SK-N-SH (cell line): ENCODE results near the gene C4A. TPM values are rescaled to one million over a fixed set of nuclear protein-coding genes. Genes with fewer than 3 reads are reported as not detected.

Experiments
- CTCF ChIA-PET: fragments of 300-600, 350-600 bp; formaldehyde crosslinking; extraction: SDS; loops from one replicate; lab custom pipeline; 2021; lab: Yijun Ruan, JAX
- POLR2A ChIA-PET: fragments of 350-600 bp; sonication (Branson Sonifier 250); formaldehyde crosslinking; extraction: SDS; loops from one replicate; lab custom pipeline; 2020; ENCODE audit warnings: antibody characterized with exemption, inconsistent platforms; lab: Yijun Ruan, JAX
- DNase-seq: peaks from one replicate; pipeline ENCODE4 v3.0.0; 2012
- H2AFZ ChIP-seq: fragments of 200-600 bp; sonication (generic); 2 replicates; pipeline ENCODE4 v1.8.1; 2016; ENCODE audit warnings: antibody characterized with exemption, mild to moderate bottlenecking, low read depth
- H3F3A ChIP-seq: fragments of 200-600 bp; sonication (generic); replicated peaks from 2 replicates; pipeline ENCODE3; 2016; ENCODE audit warnings: antibody characterized with exemption, mild to moderate bottlenecking; ENCODE audit not compliant: insufficient read depth
- H3K27ac ChIP-seq, 2 experiments: fragments of 200-500 bp in 1 of 2; fragments of 200-600 bp in 1 of 2; sonication (Bioruptor generic) in 1 of 2; sonication (generic), shearing (Covaris generic) in 1 of 2; 2 replicates each; pipeline versions ENCODE4 v1.5.1 to v1.6.1; 2014 to 2016; ENCODE audit warnings: low read depth in 2 of 2, inconsistent platforms in 1 of 2, low read length in 1 of 2, mild to moderate bottlenecking in 1 of 2, mixed read lengths in 1 of 2
- H3K27me3 ChIP-seq: fragments of 200-600 bp; sonication (generic), shearing (Covaris generic); 2 replicates; pipeline ENCODE4 v1.6.1; 2016; ENCODE audit warnings: mixed run types; ENCODE audit not compliant: insufficient read depth
- H3K36me3 ChIP-seq, 2 experiments: fragments of 200-500 bp in 1 of 2; fragments of 200-600 bp in 1 of 2; sonication (Bioruptor generic) in 1 of 2; sonication (generic) in 1 of 2; replicated peaks in 1 of 2; 2 replicates each; pipeline versions ENCODE3 to v1.5.1; 2014 to 2016; ENCODE audit warnings: low read length in 1 of 2, mild to moderate bottlenecking in 1 of 2; ENCODE audit not compliant: insufficient read depth in 2 of 2, control insufficient read depth in 1 of 2
- H3K4me1 ChIP-seq, 2 experiments: fragments of 200-500 bp in 1 of 2; fragments of 200-600 bp in 1 of 2; sonication (Bioruptor generic) in 1 of 2; sonication (generic), shearing (Covaris generic) in 1 of 2; 2 replicates each; pipeline versions ENCODE4 v1.5.1 to v1.6.1; 2014 to 2016; ENCODE audit warnings: low read depth in 1 of 2, low read length in 1 of 2, mixed run types in 1 of 2; ENCODE audit not compliant: insufficient read depth in 2 of 2, control insufficient read depth in 1 of 2
- H3K4me2 ChIP-seq: fragments of 200-600 bp; sonication (generic), shearing (Covaris generic); 2 replicates; pipeline ENCODE4 v1.6.1; 2017; ENCODE audit warnings: mixed run types
- H3K4me3 ChIP-seq, 2 experiments: fragments of 200-500 bp in 1 of 2; fragments of 200-600 bp in 1 of 2; sonication (Bioruptor generic) in 1 of 2; sonication (generic), shearing (Covaris generic) in 1 of 2; 2 replicates each; pipeline versions ENCODE4 v1.5.1 to v1.8.1; 2014 to 2016; ENCODE audit warnings: low read depth in 2 of 2, inconsistent platforms in 1 of 2, low read length in 1 of 2, mild to moderate bottlenecking in 1 of 2, mixed read lengths in 1 of 2, moderate library complexity in 1 of 2
- H3K79me2 ChIP-seq: fragments of 200-600 bp; sonication (generic); 2 replicates; pipeline ENCODE4 v1.8.1; 2017; ENCODE audit warnings: mild to moderate bottlenecking; ENCODE audit not compliant: insufficient read depth
- H3K9ac ChIP-seq: fragments of 200-600 bp; sonication (generic); 2 replicates; pipeline ENCODE4 v1.6.1; 2017; ENCODE audit warnings: mixed run types
- H3K9me2 ChIP-seq: fragments of 200-600 bp; sonication (generic); 2 replicates; pipeline ENCODE4 v1.6.1; 2017; ENCODE audit warnings: mixed run types
- H3K9me3 ChIP-seq: fragments of 200-600 bp; sonication (generic); 2 replicates; pipeline ENCODE4 v1.6.1; 2017; ENCODE audit warnings: mixed run types, mild to moderate bottlenecking, moderate library complexity
- H4K20me1 ChIP-seq: fragments of 200-600 bp; sonication (generic); 2 replicates; pipeline ENCODE4 v1.6.1; 2017; ENCODE audit warnings: mild to moderate bottlenecking, mixed run types; ENCODE audit not compliant: insufficient read depth
- CHD2 ChIP-seq: fragments of 150-350 bp; IDR thresholded peaks from 2 replicates; pipeline ENCODE4 v1.6.1; 2018; ENCODE audit warnings: low read length; ENCODE audit not compliant: partially characterized antibody
- ELF1 ChIP-seq: IDR thresholded peaks from 2 replicates; pipeline ENCODE4 v1.4.0; 2012
- EP300 ChIP-seq, 2 experiments: IDR thresholded peaks; 2 replicates each; pipeline versions ENCODE4 v1.4.0 to v1.6.1; 2012; ENCODE audit warnings: borderline replicate concordance in 1 of 2, low read depth in 1 of 2, low read length in 1 of 2
- FOXJ3 ChIP-seq: sonication (generic); formaldehyde crosslinking; IDR thresholded peaks from 2 replicates; pipeline ENCODE4 v1.5.1; 2020; ENCODE audit warnings: mild to moderate bottlenecking, missing genetic modification reagents
- GATA2 ChIP-seq: sonication (generic); formaldehyde crosslinking; IDR thresholded peaks from 2 replicates; pipeline ENCODE4 v1.5.0; 2020; ENCODE audit warnings: mild to moderate bottlenecking, missing genetic modification reagents
- MXI1 ChIP-seq: IDR thresholded peaks from 2 replicates; pipeline ENCODE4 v1.6.1; 2012; ENCODE audit warnings: mild to moderate bottlenecking, low read depth, low read length, improper control_type of control experiment
- NRF1 ChIP-seq: IDR thresholded peaks from 2 replicates; pipeline ENCODE4 v1.6.1; 2012; ENCODE audit warnings: low read depth, mild to moderate bottlenecking, low read length
- RAD21 ChIP-seq: IDR thresholded peaks from 2 replicates; pipeline ENCODE4 v1.6.1; 2012; ENCODE audit warnings: mild to moderate bottlenecking, low read length
- RFX5 ChIP-seq: IDR thresholded peaks from 2 replicates; pipeline ENCODE4 v1.6.1; 2012; ENCODE audit warnings: mild to moderate bottlenecking, improper control_type of control experiment, low read length
- RXRA ChIP-seq: IDR thresholded peaks from 2 replicates; pipeline ENCODE4 v1.4.0; 2012; ENCODE audit warnings: low read depth, mild to moderate bottlenecking, borderline replicate concordance
- SMC3 ChIP-seq: IDR thresholded peaks from 2 replicates; pipeline ENCODE4 v1.6.1; 2012; ENCODE audit warnings: low read depth, low read length, improper control_type of control experiment
- USF1 ChIP-seq: IDR thresholded peaks from 2 replicates; pipeline ENCODE4 v1.4.0; 2012; ENCODE audit warnings: low read depth, borderline replicate concordance
- WGBS: methylation state at CpG from one replicate; pipeline ENCODE4 v1.1.6; 2017; ENCODE audit warnings: low lambda C conversion rate; 5-methylcytosine and 5-hydroxymethylcytosine counted together
- polyA plus RNA-seq, 3 experiments: library from polyadenylated mRNA; depleted of rRNA; stranded (reverse); fragments of >200 nt; gene quantifications; 2 replicates each; pipeline ENCODE4 v1.2.3, GENCODE V29; 2012
- TF ChIP-seq, protein P1 (sequence below): IDR thresholded peaks from 2 replicates; pipeline ENCODE4 v1.6.1; 2012; ENCODE audit warnings: mild to moderate bottlenecking, low read depth, low read length, moderate library complexity

Gene C4A
- polyA plus RNA-seq, 1 of the 3 experiments (the other 2 are of a cell fraction): 11.4 TPM

DNA sequence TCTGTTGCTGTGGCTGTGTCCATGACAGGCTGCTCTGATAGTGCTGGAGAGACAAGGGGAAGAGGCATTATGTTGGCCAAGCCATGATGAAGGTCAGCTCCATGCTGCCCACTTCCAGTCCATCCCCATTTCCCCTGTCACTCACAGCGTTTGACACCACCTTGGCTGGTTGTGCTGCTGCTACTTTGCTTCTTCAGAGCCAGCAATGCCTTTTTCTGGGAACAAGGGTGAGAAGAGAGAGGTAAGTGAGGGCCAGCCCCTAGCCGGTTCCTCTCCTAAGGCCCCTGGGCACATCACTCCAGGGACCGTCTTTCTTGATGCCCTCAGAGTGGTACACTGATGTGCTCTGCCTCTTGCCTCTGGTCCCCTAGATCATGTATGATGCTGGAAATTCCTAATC is 25.1 kb upstream of the C4A start (continued):
- no peak for TF ChIP-seq USF1
- no peak for TF ChIP-seq EP300 (IDR thresholded peaks at IDR 0.05; ENCODE audit: borderline replicate concordance in 1 of 2, low read depth in 1 of 2, low read length in 1 of 2)
- TF ChIP-seq RXRA: no peak
- no peak for TF ChIP-seq GATA2 (CRISPR knock-in tag)
- TF ChIP-seq RAD21: no peak
- TF ChIP-seq, all 33 proteins: peak for 0

- ChIA-PET CTCF (interaction anchor here (0.8 to 2.6 kb wide), 2 partner anchors 12 to 171 kb away, joined by 3 to 19 read pairs; partner anchors contain the start of genes DXO and FKBPL), POLR2A (interaction anchor here (2.3 to 3.0 kb wide), 2 partner anchors 11 to 14 kb away, joined by 14 to 20 read pairs; partner anchors contain the start of gene DXO)
- peaks cover 43% of the 10 kb centered on the region for H3K79me2 ChIP-seq
Observed at GRCh38 chr6:31958412-31958740, 23.5 kb upstream of the C4A start.

More at GRCh38 chr6:31958412-31958740, 23.5 kb upstream of the C4A start:
- H3K4me3 ChIP-seq: peak overlapping the region; percentile 100
- H3F3A ChIP-seq: peaks cover 14% of the 10 kb centered on the region
- no peaks in the 10 kb centered on the region for H3K9me3 ChIP-seq
- H3K9ac ChIP-seq: peak overlapping the region; percentile 97
- H3K27me3 ChIP-seq: no peaks in the 10 kb centered on the region
- no peak for DNase-seq
- WGBS: 2% methylated on average over 11 of the region's 11 CpGs
- peak overlapping the region; percentile 70 to 80 for H3K27ac ChIP-seq
- peak overlapping the region; percentile 95 for H3K4me2 ChIP-seq
- peak overlapping the region; percentile 91 for H2AFZ ChIP-seq
- TF ChIP-seq SMC3: no peak
- no peak for TF ChIP-seq RAD21
- TF ChIP-seq, protein P1, sequence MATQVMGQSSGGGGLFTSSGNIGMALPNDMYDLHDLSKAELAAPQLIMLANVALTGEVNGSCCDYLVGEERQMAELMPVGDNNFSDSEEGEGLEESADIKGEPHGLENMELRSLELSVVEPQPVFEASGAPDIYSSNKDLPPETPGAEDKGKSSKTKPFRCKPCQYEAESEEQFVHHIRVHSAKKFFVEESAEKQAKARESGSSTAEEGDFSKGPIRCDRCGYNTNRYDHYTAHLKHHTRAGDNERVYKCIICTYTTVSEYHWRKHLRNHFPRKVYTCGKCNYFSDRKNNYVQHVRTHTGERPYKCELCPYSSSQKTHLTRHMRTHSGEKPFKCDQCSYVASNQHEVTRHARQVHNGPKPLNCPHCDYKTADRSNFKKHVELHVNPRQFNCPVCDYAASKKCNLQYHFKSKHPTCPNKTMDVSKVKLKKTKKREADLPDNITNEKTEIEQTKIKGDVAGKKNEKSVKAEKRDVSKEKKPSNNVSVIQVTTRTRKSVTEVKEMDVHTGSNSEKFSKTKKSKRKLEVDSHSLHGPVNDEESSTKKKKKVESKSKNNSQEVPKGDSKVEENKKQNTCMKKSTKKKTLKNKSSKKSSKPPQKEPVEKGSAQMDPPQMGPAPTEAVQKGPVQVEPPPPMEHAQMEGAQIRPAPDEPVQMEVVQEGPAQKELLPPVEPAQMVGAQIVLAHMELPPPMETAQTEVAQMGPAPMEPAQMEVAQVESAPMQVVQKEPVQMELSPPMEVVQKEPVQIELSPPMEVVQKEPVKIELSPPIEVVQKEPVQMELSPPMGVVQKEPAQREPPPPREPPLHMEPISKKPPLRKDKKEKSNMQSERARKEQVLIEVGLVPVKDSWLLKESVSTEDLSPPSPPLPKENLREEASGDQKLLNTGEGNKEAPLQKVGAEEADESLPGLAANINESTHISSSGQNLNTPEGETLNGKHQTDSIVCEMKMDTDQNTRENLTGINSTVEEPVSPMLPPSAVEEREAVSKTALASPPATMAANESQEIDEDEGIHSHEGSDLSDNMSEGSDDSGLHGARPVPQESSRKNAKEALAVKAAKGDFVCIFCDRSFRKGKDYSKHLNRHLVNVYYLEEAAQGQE: no peak
- no peak for TF ChIP-seq NRF1
- TF ChIP-seq EP300 (IDR thresholded peaks at IDR 0.05; ENCODE audit: borderline replicate concordance in 1 of 2, low read depth in 1 of 2, low read length in 1 of 2): no peak
- no peak for TF ChIP-seq GATA2 (CRISPR knock-in tag)
- no peak for TF ChIP-seq MXI1
- TF ChIP-seq ELF1: no peak
- TF ChIP-seq RXRA: no peak
- TF ChIP-seq FOXJ3 (CRISPR knock-in tag): no peak
- no peak for TF ChIP-seq CHD2
- no peak for TF ChIP-seq RFX5
- peaks cover 0 to 17% of the 10 kb centered on the region in 2 experiments; a peak in 2 of 4 replicates for H3K4me1 ChIP-seq
- peaks cover 42 to 64% of the 10 kb centered on the region in 2 experiments for H3K36me3 ChIP-seq
- no peaks in the 10 kb centered on the region for H4K20me1 ChIP-seq
- no peaks in the 10 kb centered on the region for H3K9me2 ChIP-seq
